ENCODE data around the gene ENOSF1. TPM values are rescaled to one million over a fixed set of nuclear protein-coding genes. Genes with fewer than 3 reads are reported as not detected.
"Not testable (repeated sequence)": the region's sequence is repeated elsewhere in the genome, so short reads cannot be mapped to it uniquely, and the experiment has no call there.

Gene ENOSF1, protein sequence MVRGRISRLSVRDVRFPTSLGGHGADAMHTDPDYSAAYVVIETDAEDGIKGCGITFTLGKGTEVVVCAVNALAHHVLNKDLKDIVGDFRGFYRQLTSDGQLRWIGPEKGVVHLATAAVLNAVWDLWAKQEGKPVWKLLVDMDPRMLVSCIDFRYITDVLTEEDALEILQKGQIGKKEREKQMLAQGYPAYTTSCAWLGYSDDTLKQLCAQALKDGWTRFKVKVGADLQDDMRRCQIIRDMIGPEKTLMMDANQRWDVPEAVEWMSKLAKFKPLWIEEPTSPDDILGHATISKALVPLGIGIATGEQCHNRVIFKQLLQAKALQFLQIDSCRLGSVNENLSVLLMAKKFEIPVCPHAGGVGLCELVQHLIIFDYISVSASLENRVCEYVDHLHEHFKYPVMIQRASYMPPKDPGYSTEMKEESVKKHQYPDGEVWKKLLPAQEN
- 10 to 100 TPM; 38.7 to 59.8 (median 48.7) TPM for total RNA-seq
- polyA plus RNA-seq = 38.9 TPM
- long read RNA-seq, donor 1, transcript ENOSF1-201 (16 exons, 1,867 nt) = major isoform, 20 of 60 reads
- long read RNA-seq, donor 1, partial matches to known transcripts = 16 of 60 reads
- long read RNA-seq, donor 1, other reads (novel, unspliced or antisense) = 24 of 60 reads
- long read RNA-seq, donor 2, partial matches to known transcripts = 6 of 31 reads
- long read RNA-seq, donor 2, other reads (novel, unspliced or antisense) = 19 of 31 reads
- long read RNA-seq, donor 3, transcript ENOSF1-201 (16 exons, 1,867 nt) = major isoform, 26 of 93 reads
- long read RNA-seq, donor 3, partial matches to known transcripts = 25 of 93 reads
- long read RNA-seq, donor 3, other reads (novel, unspliced or antisense) = 41 of 93 reads
- long read RNA-seq, donor 4, transcript ENOSF1-201 (16 exons, 1,867 nt) = major isoform, 7 of 21 reads
- long read RNA-seq, donor 4, partial matches to known transcripts = 2 of 21 reads
- long read RNA-seq, donor 4, other reads (novel, unspliced or antisense) = 11 of 21 reads

GRCh38 chr18:712401-713134, at the start of gene ENOSF1:
Gene ENOSF1, minus strand, starts transcription at chr18:712630. Its CDS starts 43 bp downstream, at chr18:712587.
- Histone ChIP-seq H3K4me3 (ENCODE audit: low read length) (peak within 1 kb of the TSS; percentile 74), H3K4me1 (ENCODE audit: control insufficient read depth, insufficient read depth, low read length) (peaks cover 7% of the 10 kb centered on the region), H3K27me3 (ENCODE audit: control insufficient read depth, insufficient read depth) (no peaks in the 10 kb centered on the region), H3K27ac (ENCODE audit: low read length) (peak within 1 kb of the TSS; percentile 69), H3K9me3 (ENCODE audit: control insufficient read depth, low read length) (no peaks in the 10 kb centered on the region)
- intact Hi-C loops (cut with DNase I) = no loop called here
- ATAC-seq = peak; percentile 93 to 95
- 9% methylated on average over 85 of the region's 91 CpGs for WGBS
- peak; percentile 88 to 94 (median 93) for DNase-seq

DNA sequence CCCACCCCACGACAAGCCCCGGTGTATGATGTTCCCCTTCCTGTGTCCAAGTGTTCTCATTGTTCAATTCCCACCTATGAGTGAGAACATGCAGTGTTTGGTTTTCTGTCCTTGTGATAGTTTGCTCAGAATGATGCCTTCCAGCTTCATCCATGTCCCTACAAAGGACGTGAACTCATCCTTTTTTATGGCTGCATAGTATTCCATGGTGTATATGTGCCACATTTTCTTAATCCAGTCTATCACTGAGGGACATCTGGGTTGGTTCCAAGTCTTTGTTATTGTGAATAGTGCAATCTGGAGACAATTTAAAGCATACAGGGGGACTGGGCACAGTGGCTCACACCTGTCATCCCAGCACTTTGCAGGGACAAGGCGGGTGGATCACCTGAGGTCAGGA, 47.4 kb upstream of the ENOSF1 start:
- H3K9me3 ChIP-seq (ENCODE audit: control insufficient read depth, low read length); H3K4me3 ChIP-seq (ENCODE audit: low read length); intact Hi-C loops (cut with DNase I); H3K4me1 ChIP-seq (ENCODE audit: control insufficient read depth, insufficient read depth, low read length); DNase-seq; H3K27me3 ChIP-seq (ENCODE audit: control insufficient read depth, insufficient read depth); ATAC-seq; H3K27ac ChIP-seq (ENCODE audit: low read length): not testable (repeated sequence)
- 93% methylated on average over 4 of the region's 4 CpGs for WGBS

- Histone ChIP-seq H3K27me3 (ENCODE audit: control insufficient read depth, insufficient read depth) (no peaks in the 10 kb centered on the region), H3K4me1 (ENCODE audit: control insufficient read depth, insufficient read depth, low read length) (no peaks in the 10 kb centered on the region), H3K27ac (ENCODE audit: low read length) (no peak overlapping the region), H3K4me3 (ENCODE audit: low read length) (no peak overlapping the region), H3K9me3 (ENCODE audit: control insufficient read depth, low read length) (no peaks in the 10 kb centered on the region)
- no peak for DNase-seq
- no peak for ATAC-seq
- WGBS = 72% methylated on average over 2 of the region's 2 CpGs
- intact Hi-C loops (cut with DNase I) = no loop called here
Observed at GRCh38 chr18:755506-755905, 43.1 kb upstream of the ENOSF1 start.

DNA sequence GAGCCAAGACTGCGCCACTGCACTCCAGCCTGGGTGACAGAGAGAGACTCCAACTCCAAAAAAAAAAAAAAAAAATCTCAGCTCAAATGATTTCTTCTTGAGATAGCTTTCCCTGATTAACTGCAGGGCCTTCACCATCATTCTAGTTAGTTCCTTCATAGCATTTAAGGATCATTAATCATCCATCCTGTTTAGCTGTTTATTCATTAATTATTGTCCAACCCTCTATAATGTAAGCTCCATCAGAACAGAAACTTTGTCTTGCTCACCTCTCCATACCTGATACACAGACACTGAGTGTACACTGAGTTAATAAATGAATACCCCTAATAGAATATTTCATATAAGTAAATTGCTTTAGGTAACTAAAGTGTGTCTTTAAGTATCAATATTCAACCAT, 42.2 kb upstream of the ENOSF1 start:
- Histone ChIP-seq H3K9me3 (ENCODE audit: control insufficient read depth, low read length) (no peaks in the 10 kb centered on the region), H3K4me1 (ENCODE audit: control insufficient read depth, insufficient read depth, low read length) (no peaks in the 10 kb centered on the region), H3K27me3 (ENCODE audit: control insufficient read depth, insufficient read depth) (no peaks in the 10 kb centered on the region), H3K27ac (ENCODE audit: low read length) (no peak overlapping the region), H3K4me3 (ENCODE audit: low read length) (no peak overlapping the region)
- WGBS = 93% methylated on average over 1 of the region's 1 CpG
- DNase-seq (no peak), ATAC-seq (no peak)
- intact Hi-C loops (cut with DNase I) = no loop called here

- WGBS = 85% methylated on average over 1 of the region's 1 CpG
Observed at GRCh38 chr18:750456-750855, 38.0 kb upstream of the ENOSF1 start.

GRCh38 chr18:744832-745597, 32.6 kb upstream of the ENOSF1 start:
- no peaks in the 10 kb centered on the region for H3K9me3 ChIP-seq (ENCODE audit: control insufficient read depth, low read length)
- H3K4me3 ChIP-seq (ENCODE audit: low read length) = no peak overlapping the region
- DNase-seq = no peak
- WGBS = 97% methylated on average over 2 of the region's 2 CpGs
- ATAC-seq = no peak
- no peaks in the 10 kb centered on the region for H3K4me1 ChIP-seq (ENCODE audit: control insufficient read depth, insufficient read depth, low read length)
- intact Hi-C loops (cut with DNase I) = loop anchor here in 3 of 4 donors (5.0 kb wide), 3 partner anchors 77 to 92 kb away; no protein-coding TSS in a partner anchor
- no peaks in the 10 kb centered on the region for H3K27me3 ChIP-seq (ENCODE audit: control insufficient read depth, insufficient read depth)
- no peak overlapping the region for H3K27ac ChIP-seq (ENCODE audit: low read length)

More at GRCh38 chr18:750456-750855, 38.0 kb upstream of the ENOSF1 start:
- DNase-seq (no peak), ATAC-seq (no peak)
- no peak overlapping the region for H3K4me3 ChIP-seq (ENCODE audit: low read length)
- no peaks in the 10 kb centered on the region for H3K9me3 ChIP-seq (ENCODE audit: control insufficient read depth, low read length)
- H3K27ac ChIP-seq (ENCODE audit: low read length) = no peak overlapping the region
- no peaks in the 10 kb centered on the region for H3K27me3 ChIP-seq (ENCODE audit: control insufficient read depth, insufficient read depth)
- intact Hi-C loops (cut with DNase I) = no loop called here
- H3K4me1 ChIP-seq (ENCODE audit: control insufficient read depth, insufficient read depth, low read length) = no peaks in the 10 kb centered on the region

- H3K9me3 ChIP-seq (ENCODE audit: control insufficient read depth, low read length) = no peaks in the 10 kb centered on the region
- no peak overlapping the region for H3K27ac ChIP-seq (ENCODE audit: low read length)
- no peaks in the 10 kb centered on the region for H3K4me1 ChIP-seq (ENCODE audit: control insufficient read depth, insufficient read depth, low read length)
- no peaks in the 10 kb centered on the region for H3K27me3 ChIP-seq (ENCODE audit: control insufficient read depth, insufficient read depth)
- no peak overlapping the region for H3K4me3 ChIP-seq (ENCODE audit: low read length)
- intact Hi-C loops (cut with DNase I) = loop anchor here (2.0 to 5.0 kb wide), 3 partner anchors 89 to 95 kb away; no protein-coding TSS in a partner anchor
- DNase-seq (no peak), ATAC-seq (peak; percentile 65 to 79)
Observed at GRCh38 chr18:741931-742512, 29.6 kb upstream of the ENOSF1 start.

GRCh38 chr18:732371-732770, 19.9 kb upstream of the ENOSF1 start:
- Histone ChIP-seq H3K27ac (ENCODE audit: low read length) (no peak overlapping the region), H3K27me3 (ENCODE audit: control insufficient read depth, insufficient read depth) (no peaks in the 10 kb centered on the region), H3K4me1 (ENCODE audit: control insufficient read depth, insufficient read depth, low read length) (no peaks in the 10 kb centered on the region), H3K9me3 (ENCODE audit: control insufficient read depth, low read length) (no peaks in the 10 kb centered on the region), H3K4me3 (ENCODE audit: low read length) (no peak overlapping the region)
- 91% methylated on average over 3 of the region's 3 CpGs for WGBS
- ATAC-seq (no peak), DNase-seq (no peak)
- intact Hi-C loops (cut with DNase I) = no loop called here

DNA sequence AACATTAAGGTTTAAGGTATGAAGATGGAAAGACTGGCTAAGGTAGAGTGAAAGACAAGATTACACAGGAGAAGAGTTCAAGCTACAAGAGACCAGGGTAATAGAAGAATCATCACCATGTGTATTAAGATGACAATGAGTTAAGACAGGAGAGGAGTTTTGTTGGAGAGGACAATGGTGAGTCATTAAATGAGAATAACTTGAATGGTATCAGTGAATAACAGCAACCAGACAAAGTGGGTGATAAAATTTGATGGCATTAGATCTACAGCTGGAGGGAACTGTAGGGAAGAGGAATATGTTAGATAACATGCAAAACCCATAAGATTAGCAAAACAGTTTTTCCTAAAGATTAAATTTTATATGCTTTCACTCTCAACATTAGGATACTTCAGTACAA, 18.8 kb upstream of the ENOSF1 start:
- ATAC-seq (no peak), DNase-seq (no peak)
- Histone ChIP-seq H3K27ac (ENCODE audit: low read length) (no peak overlapping the region), H3K27me3 (ENCODE audit: control insufficient read depth, insufficient read depth) (no peaks in the 10 kb centered on the region), H3K4me1 (ENCODE audit: control insufficient read depth, insufficient read depth, low read length) (no peaks in the 10 kb centered on the region), H3K9me3 (ENCODE audit: control insufficient read depth, low read length) (no peaks in the 10 kb centered on the region), H3K4me3 (ENCODE audit: low read length) (no peak overlapping the region)
- intact Hi-C loops (cut with DNase I) = no loop called here

DNA sequence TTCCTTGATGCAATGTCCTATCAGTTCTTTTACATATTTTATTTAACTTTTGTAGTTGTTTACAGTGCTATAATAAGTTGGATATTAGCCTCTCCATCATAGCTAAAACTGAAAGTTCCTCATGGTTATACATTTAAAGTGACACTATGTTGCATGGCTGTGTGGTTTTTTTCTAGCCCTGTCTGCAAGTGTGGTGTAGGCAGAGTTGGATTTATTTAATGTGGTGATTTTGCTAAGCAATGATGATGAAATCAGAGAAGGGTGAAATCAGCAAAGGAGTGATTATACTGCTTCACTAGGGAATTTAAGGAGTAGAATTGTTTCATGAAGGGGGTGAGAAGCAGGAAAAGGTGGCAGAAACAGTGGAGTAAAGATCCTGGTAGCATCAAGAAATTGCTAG, 18.3 kb upstream of the ENOSF1 start:
- ATAC-seq (no peak), DNase-seq (no peak)
- no peak overlapping the region for H3K27ac ChIP-seq (ENCODE audit: low read length)
- H3K9me3 ChIP-seq (ENCODE audit: control insufficient read depth, low read length) = no peaks in the 10 kb centered on the region
- H3K27me3 ChIP-seq (ENCODE audit: control insufficient read depth, insufficient read depth) = no peaks in the 10 kb centered on the region
- H3K4me3 ChIP-seq (ENCODE audit: low read length) = no peak overlapping the region
- intact Hi-C loops (cut with DNase I) = no loop called here
- no peaks in the 10 kb centered on the region for H3K4me1 ChIP-seq (ENCODE audit: control insufficient read depth, insufficient read depth, low read length)

Measured in right cardiac atrium (tissue), 5 donors.